ENCODE data around the gene PEA15.

PEA15 gene

DNA sequence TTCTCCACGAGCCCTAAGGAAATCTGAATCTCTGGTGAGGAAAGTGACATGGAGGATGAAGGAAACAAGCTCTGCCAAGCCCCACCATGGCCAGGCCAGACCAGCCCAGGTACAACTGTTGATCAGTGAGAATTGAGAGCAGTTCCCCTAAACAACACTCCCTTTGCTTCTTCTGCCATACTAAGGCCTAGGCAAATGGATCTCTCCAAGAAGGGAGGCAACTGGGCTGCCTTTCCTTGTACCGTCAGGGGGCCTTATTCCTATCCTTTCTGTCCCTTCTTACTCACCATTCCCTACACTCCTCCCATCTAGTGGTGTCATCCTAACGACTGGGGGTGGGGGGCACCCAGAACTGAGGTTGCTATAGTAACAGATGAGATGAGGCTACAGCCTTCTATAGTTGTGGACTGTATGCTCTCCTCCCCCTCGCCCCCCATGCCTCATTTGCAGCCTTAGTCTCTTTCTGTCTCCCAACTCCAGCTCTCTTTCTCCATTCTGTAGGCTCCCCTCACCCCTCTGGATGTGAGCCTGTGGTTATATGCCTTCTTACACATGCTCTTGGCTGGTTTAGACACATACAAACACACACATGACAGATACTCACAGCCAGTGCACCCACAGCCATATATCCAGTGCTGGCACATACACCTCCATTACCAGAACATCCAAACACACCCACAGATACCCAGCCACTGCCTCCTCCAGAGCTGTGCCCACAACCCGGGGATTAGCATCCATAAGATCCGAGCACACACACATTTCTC, 3.6 kb downstream of the PEA15 start:
- no peak for DNase-seq (ENCODE audit: low read depth, low spot score)

DNA sequence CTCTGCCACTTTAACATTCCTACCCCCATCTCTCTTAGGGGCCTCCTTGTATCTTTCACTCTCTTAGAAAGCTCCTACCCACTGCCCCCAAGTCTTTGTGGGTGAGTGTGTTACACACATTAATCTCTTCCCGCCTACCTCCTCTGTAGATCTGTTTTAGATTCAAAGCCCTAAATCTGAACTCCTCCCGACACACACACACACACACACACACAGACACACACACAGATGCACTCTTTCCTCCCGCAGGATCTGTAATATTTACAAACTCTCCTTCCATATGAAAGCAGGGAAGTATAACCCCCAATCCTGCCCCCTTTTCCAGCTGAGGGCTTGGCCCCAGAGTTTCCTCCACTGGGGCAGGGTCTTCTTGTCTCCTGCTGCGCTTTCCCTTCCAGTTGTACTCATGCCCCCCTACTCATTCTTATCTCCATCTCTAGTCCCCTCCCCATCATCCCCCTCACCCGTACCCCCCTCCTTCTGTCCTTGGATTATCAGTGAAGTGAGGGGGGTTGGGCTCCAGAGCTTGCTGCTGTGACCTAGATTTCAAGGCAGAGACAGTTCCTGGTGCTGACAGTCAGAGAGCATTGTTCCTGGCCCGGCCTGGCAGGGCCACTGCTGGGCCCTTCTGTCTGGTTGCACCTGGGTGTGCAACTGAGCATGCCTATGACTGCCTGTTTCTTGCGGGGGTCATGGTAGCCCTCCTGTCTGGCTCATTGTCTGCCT, 4.3 kb downstream of the PEA15 start:
- no peak for DNase-seq (ENCODE audit: low read depth, low spot score)

DNA sequence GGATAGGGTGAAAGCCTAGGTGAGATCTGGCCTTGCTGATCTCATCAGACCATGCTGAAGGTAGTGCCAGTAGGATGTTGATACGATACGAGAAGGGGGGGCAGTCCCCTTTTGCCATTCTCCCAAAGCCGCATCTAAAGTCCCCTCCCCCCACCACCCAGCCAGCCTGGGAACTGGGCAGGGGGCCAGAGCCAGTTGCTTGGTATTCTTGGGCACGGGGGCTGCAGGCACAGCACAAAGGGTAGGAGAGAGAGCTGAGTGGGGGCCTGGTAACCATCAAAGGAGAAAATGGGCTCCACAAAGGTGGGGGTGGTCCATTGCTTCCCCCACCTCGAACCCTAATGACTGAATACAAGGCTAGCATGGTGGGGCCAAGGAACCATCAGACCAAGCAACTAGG, 5.4 kb downstream of the PEA15 start:
- DNase-seq (ENCODE audit: low read depth, low spot score): no peak

- DNase-seq (ENCODE audit: low read depth, low spot score): no peak
These were observed 6.0 kb downstream of the PEA15 start for GRCh38 chr1:160211046-160211790.

GRCh38 chr1:160214481-160215140, 9.4 kb downstream of the PEA15 start:
- DNase-seq (ENCODE audit: low read depth, low spot score): no peak

DNA sequence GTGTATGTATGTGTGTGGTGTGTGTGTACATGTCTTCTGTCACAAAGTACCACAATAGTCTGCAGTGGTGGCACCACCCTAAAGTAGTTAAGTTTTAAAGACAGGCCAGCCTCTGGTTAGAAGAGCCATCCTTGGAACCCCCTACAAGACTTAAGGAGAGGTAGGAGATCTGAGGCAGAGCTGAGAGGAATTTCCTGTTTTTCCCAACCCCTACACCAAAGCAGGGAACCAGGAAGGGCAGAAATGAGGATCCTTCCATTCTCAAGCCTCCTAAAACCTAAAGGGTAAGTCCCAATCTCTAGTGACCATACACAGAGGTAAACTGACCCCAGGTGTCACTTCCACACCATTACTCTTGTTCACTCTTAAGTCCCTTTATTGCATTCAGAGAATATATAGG, 11.1 kb downstream of the PEA15 start:
- DNase-seq (ENCODE audit: low read depth, low spot score): no peak

DNA sequence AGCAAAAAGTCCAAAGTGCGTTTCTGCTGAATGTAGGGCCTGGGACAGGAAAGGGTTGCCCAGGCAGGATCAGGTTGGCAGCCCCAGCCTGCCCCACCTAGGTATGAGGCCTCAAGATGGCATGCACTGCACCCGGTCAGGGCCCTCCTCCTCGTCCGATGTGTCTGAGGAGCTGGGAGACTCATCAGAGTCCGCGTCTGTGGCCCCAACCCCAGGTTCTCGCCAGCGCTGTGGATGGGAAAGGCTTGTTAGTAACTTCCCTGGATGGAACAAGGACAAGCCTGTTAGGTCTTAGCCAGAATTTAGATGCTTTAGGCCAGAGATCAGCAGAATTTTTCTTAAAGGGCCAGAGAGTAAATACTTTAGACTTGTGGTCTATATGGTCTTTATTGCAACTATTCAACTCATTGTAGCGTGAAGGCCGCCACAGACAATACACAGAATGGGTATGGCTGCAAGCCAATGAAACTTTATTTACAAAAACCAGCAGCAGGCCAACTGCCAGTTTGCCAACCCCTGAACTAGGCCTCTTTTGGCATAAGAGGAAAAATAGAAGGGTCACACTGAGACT, 12.4 kb downstream of the PEA15 start:
- no peak for DNase-seq (ENCODE audit: low read depth, low spot score)

DNA sequence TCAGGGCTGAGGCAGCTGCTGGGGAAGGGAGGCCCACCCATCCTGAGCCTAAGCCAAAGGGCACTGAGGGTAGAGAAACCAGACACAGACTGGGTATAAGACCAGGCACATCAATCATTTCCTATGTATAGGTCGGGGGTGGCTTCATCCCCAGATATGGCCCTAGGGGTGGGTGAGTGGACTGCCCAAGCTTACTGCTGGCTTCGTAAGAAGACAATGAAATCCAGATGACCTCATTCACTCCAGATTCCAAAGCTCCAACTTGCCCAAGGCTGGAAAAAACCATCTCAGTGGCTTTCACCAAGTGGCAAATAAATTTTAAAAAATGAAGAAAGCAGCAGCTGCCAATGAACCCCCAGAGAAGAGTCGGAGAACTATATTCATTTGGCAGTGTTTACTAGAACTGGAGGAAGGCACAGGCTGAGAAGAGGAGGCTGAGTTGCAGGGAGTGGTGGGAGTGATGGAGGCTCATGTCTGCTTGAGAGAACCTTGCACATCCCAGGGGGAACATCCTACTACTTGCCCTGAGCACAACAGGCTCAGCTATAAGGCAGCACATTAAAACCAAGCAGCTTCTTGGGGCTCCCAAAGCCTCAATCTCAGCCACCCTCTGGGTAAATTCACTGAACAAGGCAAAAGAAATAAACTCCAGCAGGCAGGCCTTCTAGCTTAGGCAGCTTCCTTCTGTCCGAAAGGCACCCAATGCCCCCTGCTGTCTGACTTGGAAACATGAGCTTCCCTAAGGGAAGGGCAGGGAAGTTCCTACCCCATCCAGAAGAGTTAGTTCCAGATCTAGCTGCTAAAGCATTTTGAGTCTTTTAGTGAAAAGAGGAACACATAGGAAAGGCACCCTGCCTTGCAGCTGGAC, 14.1 kb downstream of the PEA15 start:
- DNase-seq (ENCODE audit: low read depth, low spot score): no peak

DNA sequence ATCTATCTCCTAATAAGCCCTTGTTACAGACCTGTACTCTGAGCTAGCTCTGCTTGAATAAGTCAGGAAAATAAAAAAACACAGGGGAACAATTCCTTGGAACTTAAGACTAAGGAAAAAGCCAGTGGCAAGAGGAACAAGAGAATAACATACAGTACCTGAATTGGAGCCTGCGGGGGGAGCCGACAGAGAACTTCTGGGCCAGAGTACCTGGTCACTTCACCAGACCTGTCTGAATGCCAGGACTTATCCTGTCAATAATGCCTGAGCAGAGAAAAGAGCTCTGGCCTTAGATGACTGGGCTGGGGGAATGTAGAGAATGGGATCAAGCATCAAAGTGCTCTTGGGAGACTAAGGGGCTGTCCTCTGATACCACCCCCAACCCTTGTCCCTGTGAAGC, 15.1 kb downstream of the PEA15 start:
- no peak for DNase-seq (ENCODE audit: low read depth, low spot score)

DNA sequence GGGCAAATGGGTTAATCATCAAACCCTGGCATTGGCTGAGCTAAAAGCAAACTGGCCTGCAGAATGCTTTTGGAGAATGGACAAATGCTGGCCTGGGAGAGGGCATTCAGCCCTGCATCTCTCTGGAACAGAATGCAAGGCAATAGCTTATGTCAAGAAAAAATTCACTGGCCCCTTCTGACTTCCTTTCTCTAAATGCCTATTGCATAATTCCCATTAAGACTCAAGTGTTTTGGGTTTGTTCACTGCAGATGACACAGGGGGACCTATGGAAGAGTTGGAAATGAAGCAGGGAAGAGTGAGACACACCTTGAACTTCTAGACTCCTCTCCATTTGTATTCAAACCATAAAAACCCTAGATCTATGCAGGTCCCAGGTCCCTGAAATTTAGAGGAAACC, 15.9 kb downstream of the PEA15 start:
- DNase-seq (ENCODE audit: low read depth, low spot score): no peak

- DNase-seq (ENCODE audit: low read depth, low spot score): no peak
These were observed 17.4 kb downstream of the PEA15 start for GRCh38 chr1:160222546-160222945.

GRCh38 chr1:160224606-160225005, 19.4 kb downstream of the PEA15 start:
- no peak for DNase-seq (ENCODE audit: low read depth, low spot score)

DNA sequence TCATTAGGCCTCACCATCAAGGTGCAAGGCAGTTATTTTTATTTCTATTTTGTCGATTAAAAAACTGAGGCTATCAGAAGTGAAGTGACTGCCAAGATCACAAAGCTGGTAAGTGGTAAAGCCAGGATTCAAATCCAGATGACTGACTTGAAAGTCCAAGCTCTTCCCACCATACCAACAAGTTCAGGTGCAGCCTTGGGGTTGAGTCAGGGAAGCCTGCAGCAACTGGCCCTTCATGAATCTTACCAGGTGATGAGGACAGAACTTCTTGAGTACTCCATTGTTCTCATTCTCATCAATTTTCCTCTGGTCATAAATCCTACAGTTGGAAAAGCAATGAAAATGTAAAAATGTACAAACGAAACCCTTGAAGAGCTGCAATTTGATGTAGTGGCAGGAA, 20.2 kb downstream of the PEA15 start:
- DNase-seq (ENCODE audit: low read depth, low spot score): no peak

DNA sequence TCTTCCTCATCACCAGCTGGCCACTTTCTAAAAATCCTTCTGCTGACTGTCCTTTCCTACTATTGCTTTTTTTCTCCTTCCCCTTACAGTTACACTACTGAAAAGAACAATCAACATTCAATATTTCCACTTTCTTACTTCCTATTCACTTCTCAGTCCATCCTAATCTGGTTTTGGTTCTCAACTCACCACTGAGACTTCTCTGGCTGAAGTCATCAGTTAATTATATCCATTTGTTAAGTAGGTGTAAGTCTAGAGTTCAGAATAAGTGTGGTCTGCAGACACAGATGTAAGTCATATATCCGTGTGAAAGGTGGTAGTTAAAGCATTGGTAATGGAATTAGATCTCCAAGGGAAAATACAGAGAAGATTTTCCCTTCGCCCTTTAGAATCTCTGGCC, 21.4 kb downstream of the PEA15 start:
- DNase-seq (ENCODE audit: low read depth, low spot score): no peak

DNA sequence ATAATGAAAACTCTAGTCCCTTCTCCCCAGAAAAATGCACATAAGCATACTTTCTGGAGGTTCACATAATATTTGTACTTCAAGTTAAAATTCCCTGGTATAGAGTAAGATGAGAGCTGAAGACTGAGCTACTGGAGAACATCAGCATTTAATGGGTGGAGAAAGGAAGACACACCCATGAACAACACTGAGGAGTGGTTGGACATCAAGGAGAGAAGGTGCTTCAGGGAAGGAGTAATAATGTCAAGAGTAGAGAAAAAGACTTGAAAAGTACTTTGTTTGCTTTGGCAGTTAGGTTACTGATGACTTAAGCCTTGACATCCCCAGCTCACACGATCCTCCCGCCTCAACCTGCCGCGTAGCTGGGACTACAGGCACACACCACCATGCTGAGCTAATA, 21.9 kb downstream of the PEA15 start:
- no peak for DNase-seq (ENCODE audit: low read depth, low spot score)

DNA sequence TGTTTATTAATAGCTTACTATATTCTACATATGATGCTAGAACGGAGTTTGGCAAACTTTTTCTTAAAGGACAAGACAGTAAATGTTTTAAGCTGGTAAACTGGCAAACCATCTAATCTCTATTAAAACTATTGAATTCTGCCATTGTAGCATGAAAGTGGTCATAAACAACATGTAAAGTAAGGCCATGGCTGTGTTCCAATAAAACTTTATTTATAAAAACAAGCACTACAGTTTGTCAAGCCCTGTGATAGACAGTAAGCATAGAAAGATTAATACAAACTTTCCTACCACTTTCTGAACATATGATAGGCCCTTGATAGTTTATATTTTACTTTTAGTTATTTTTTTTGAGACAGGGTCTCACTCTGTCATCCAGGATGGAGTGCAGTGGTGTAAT, 22.4 kb downstream of the PEA15 start:
- no peak for DNase-seq (ENCODE audit: low read depth, low spot score)

- DNase-seq (ENCODE audit: low read depth, low spot score): no peak
These were observed 23.2 kb downstream of the PEA15 start for GRCh38 chr1:160228431-160228830.

DNA sequence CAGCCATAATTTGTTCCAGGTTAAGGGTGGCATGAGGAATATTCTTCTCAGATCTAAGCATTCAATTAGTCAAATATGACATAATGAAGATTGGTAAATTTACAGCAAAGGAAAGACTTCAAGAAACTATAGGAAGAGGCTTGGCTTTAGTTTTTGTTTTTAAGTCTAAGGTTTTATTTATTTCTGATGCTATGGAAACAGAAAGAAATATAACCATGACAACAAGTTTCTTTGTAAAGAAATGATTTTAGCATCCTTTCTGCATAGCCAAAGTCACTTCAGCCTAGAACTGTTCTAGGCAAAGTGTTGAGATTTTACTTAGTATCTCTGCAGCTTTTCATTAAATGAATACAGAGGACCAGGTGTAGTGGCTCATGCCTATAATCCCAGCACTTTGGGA, 27.7 kb downstream of the PEA15 start:
- no peak for DNase-seq (ENCODE audit: low read depth, low spot score)

GRCh38 chr1:160236806-160237205, 31.6 kb downstream of the PEA15 start:
- DNase-seq (ENCODE audit: low read depth, low spot score): no peak

GRCh38 chr1:160237558-160237957, 32.4 kb downstream of the PEA15 start:
- DNase-seq (ENCODE audit: low read depth, low spot score): no peak

- no peak for DNase-seq (ENCODE audit: low read depth, low spot score)
These were observed 33.2 kb downstream of the PEA15 start for GRCh38 chr1:160238408-160238807.
